Pancreas (tissue), 10 donors: ENCODE results near the gene GPC3. TPM values are rescaled to one million over a fixed set of nuclear protein-coding genes. Genes with fewer than 3 reads are reported as not detected.

ENCODE experiments used
- ATAC-seq, 4 donors: fragments of 200-7000 bp; cut with Tn5 transposase; one replicate each; pipeline versions ENCODE4 v1.8.0 to v1.9.1; 2020; ENCODE audit warnings: mild to moderate bottlenecking in 4 of 4, moderate library complexity in 4 of 4
- DNase-seq, 6 donors: peaks; one replicate each; pipeline ENCODE4 v3.0.0-alpha.2; 2020
- FAIRE-seq: peaks from 2 replicates; lab custom pipeline; 2012; peaks lifted over from hg19 to GRCh38; lab: Jason Lieb, UNC
- H3K27ac ChIP-seq, 4 donors: fragments of 200-600 bp; sonication (generic); 1 replicate in 3 of 4; 2 replicates in 1 of 4; pipeline versions ENCODE4 v1.5.0 to v1.8.0; 2020
- H3K27me3 ChIP-seq, 4 donors: fragments of 200-600 bp; one replicate each; pipeline ENCODE4 v1.8.0; 2021
- H3K36me3 ChIP-seq, 3 donors: fragments of 200-600 bp; sonication (generic) in 1 of 3; one replicate each; pipeline versions ENCODE4 v1.5.0 to v1.8.0; 2020 to 2021
- H3K4me1 ChIP-seq, 3 donors: fragments of 200-600 bp; one replicate each; pipeline ENCODE4 v1.8.0; 2021
- H3K4me3 ChIP-seq, 4 donors: fragments of 200-600 bp; sonication (generic) in 2 of 4; one replicate each; pipeline versions ENCODE4 v1.5.0 to v1.8.0; 2020 to 2021
- H3K9me3 ChIP-seq, 4 donors: fragments of 200-600 bp; one replicate each; pipeline ENCODE4 v1.8.0; 2021
- WGBS, 2 donors: extraction: QIAGEN DNeasy Blood & Tissue Kit; methylation state at CpG; one replicate each; pipeline ENCODE4 v1.1.7; 2013; 5-methylcytosine and 5-hydroxymethylcytosine counted together
- intact Hi-C, 3 donors: fragments of 100-400 bp; cut with DNase I; formaldehyde crosslinking; loops; one replicate each; pipeline versions ENCODE4 v1.11.1 to v1.14.2; 2022
- polyA plus RNA-seq, 2 donors: library from polyadenylated mRNA; stranded (reverse); fragments of 200-250 nt; gene quantifications; one replicate each; pipeline ENCODE4 v1.2.3, GENCODE V29; 2013
- total RNA-seq, 6 donors: library from RNA; stranded (reverse); fragmentation: NEBNext Ultra II Directional in 4 of 6; extraction: Animal tissue kit (Norgen Biotek cat#: 25700) in 4 of 6; gene quantifications; one replicate each; pipeline versions ENCODE4 v1.2.1 to v1.2.4, GENCODE V29; 2021 to 2023
- TF ChIP-seq, protein P1 (sequence below), 4 donors: fragments of 200-600 bp; sonication (generic) in 3 of 4; IDR thresholded peaks; one replicate each; pipeline versions ENCODE4 v1.5.0 to v1.8.0; 2021; ENCODE audit warnings: antibody characterized with exemption in 4 of 4
- donor health status: healthy with polysubstance abuse.
- donor health status: DM: no; HTN: no; CAD: no; lungs with moderate emphysema.
- donor health status: DM: no; HTN: no; CAD: no.
- donor health status: control.
- donor health status: control.
- donor health status: Bipolar disorder and iron deficiency.
- donor health status: DM: yes; HTN: yes; CAD: no.
- donor health status: DM: no; HTN: no; CAD: no.
- donor health status: DM: no; HTN: no; CAD: no.
- donor health status: DM: yes; HTN: yes; CAD: no.

GPC3 gene
- total and polyA plus RNA-seq, 8 donors, result 0.95 to 18.6 (median 2.7) TPM

DNA sequence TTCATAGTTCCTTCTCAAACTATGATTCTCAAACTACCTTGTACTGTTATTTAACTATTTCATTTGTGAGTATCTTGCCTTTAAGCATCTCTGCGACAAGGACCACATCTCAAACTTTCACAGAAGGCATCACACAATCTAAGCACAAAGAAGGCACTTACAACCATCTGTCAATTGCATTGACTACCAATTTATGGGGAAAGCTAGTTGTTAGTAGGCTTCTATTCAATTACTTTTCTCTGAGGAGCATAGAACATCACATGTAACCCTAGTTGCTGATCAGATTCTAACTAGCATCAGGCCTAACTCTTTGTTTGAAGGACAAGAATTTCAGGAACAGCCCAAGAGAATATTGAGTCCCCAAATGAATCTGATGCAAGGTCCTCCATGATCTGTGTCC is 74.9 kb downstream of the GPC3 start:
- TF ChIP-seq, protein P1, sequence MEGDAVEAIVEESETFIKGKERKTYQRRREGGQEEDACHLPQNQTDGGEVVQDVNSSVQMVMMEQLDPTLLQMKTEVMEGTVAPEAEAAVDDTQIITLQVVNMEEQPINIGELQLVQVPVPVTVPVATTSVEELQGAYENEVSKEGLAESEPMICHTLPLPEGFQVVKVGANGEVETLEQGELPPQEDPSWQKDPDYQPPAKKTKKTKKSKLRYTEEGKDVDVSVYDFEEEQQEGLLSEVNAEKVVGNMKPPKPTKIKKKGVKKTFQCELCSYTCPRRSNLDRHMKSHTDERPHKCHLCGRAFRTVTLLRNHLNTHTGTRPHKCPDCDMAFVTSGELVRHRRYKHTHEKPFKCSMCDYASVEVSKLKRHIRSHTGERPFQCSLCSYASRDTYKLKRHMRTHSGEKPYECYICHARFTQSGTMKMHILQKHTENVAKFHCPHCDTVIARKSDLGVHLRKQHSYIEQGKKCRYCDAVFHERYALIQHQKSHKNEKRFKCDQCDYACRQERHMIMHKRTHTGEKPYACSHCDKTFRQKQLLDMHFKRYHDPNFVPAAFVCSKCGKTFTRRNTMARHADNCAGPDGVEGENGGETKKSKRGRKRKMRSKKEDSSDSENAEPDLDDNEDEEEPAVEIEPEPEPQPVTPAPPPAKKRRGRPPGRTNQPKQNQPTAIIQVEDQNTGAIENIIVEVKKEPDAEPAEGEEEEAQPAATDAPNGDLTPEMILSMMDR (IDR thresholded peaks at IDR 0.05), result no peak
- ATAC-seq, result no peak
- 81 to 97% methylated on average over 1 of the region's 1 CpG for whole genome bisulfite sequencing, 2 donors
- intact Hi-C loops, result no loop called here
- Histone ChIP-seq H3K4me1 (no peaks in the 10 kb centered on the region), H3K36me3 (no peaks in the 10 kb centered on the region), H3K27me3 (peaks cover 0 to 15% (median 0%) of the 10 kb centered on the region in 4 donors), H3K4me3 (no peak overlapping the region), H3K27ac (no peak overlapping the region), H3K9me3 (no peaks in the 10 kb centered on the region)
- DNase-seq, result no peak
- FAIRE-seq, result no peak

DNA sequence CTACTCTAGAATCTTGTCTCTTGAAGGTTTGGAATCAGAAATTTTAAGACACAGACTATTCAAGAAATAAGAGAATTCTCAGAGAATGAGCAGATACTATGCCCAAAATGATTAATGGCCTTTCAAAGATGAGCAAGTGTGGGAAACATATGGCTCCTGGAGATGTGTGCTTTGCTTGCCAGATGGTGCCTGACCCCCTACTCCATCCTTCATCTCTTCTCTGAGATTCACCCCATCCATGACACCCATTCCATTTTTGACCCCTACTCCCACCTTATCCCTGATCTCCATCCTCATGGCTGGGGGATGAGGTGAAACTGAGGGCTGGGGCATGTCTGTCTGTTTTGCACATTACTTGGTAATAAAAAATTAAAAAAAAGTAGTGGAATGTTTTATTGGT is 75.5 kb downstream of the GPC3 start:
- ATAC-seq (no peak), FAIRE-seq (no peak), DNase-seq (no peak)
- Histone ChIP-seq H3K27me3 (peaks cover 0 to 22% (median 1%) of the 10 kb centered on the region in 4 donors), H3K4me3 (no peak overlapping the region), H3K9me3 (no peaks in the 10 kb centered on the region), H3K27ac (no peak overlapping the region), H3K36me3 (no peaks in the 10 kb centered on the region), H3K4me1 (no peaks in the 10 kb centered on the region)
- intact Hi-C loops, result no loop called here
- TF ChIP-seq, protein P1 (IDR thresholded peaks at IDR 0.05), result no peak

DNA sequence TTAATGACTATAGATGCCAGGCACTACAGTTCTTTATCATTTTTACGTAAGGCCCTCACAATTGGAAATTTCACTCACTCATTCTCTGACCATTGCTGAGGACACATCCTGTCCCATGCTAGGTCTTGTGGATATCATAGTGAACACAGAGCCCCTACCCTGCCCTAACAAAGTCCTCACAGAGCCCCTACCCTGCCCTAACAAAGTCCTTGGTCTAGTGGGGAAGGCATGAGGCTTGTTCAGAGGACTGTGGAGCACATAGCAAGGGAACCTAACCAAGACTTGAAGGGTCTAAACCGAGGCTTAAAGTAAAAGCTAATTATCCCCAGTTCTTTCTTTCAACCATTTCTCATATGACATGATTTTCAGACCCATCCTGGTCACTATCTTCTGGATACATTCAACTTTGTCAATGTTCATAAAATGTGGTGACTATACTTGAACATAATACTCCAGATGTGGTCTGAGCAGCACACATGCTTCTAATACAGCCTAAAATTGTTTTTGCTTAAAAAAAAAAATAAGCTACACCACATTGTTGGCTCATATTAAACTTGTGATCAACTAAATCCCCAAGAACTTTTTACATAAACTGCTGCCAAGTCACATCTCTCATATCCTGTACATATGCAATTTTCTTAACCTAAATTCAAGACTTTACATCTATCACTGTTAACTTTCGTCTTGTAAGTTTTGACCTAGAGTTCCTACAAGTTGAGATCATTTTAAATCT is 77.0 kb downstream of the GPC3 start:
- H3K4me1 ChIP-seq, result no peaks in the 10 kb centered on the region
- DNase-seq, result no peak
- WGBS, 2 donors, result 58 to 86% methylated on average over 3 of the region's 3 CpGs
- H3K27ac ChIP-seq, result no peak overlapping the region
- no peaks in the 10 kb centered on the region for H3K9me3 ChIP-seq
- no peak for ATAC-seq
- H3K36me3 ChIP-seq, result no peaks in the 10 kb centered on the region
- intact Hi-C loops, result no loop called here
- TF ChIP-seq, protein P1 (IDR thresholded peaks at IDR 0.05), result no peak
- no peak for FAIRE-seq
- H3K27me3 ChIP-seq, result peaks cover 0 to 26% (median 3%) of the 10 kb centered on the region in 4 donors
- H3K4me3 ChIP-seq, result no peak overlapping the region

DNA sequence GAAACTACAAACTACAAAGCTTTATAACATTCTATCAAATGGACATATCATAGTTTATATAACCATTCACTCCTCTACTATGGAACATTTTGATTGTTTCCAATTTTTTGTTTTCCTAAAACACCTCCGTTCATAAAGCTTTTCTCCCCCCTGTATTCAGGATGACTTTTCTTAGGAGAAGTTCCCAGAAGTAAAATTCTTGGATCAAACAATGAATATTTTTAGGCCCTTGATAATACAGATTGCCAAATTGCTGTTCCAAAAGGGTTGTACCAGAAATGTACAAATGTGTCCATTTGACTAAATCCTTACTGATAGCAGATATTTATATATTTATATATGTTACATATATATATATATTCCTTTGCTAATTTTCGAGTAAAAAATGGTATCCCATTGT is 77.8 kb downstream of the GPC3 start:
- TF ChIP-seq, protein P1 (IDR thresholded peaks at IDR 0.05), result no peak
- FAIRE-seq, result no peak
- Histone ChIP-seq H3K9me3 (no peaks in the 10 kb centered on the region), H3K27me3 (peaks cover 0 to 26% (median 3%) of the 10 kb centered on the region in 4 donors), H3K4me3 (no peak overlapping the region), H3K27ac (no peak overlapping the region), H3K36me3 (no peaks in the 10 kb centered on the region), H3K4me1 (no peaks in the 10 kb centered on the region)
- intact Hi-C loops, result no loop called here
- DNase-seq, result no peak
- ATAC-seq, result no peak
- WGBS, 2 donors, result 68 to 70% methylated on average over 2 of the region's 2 CpGs

DNA sequence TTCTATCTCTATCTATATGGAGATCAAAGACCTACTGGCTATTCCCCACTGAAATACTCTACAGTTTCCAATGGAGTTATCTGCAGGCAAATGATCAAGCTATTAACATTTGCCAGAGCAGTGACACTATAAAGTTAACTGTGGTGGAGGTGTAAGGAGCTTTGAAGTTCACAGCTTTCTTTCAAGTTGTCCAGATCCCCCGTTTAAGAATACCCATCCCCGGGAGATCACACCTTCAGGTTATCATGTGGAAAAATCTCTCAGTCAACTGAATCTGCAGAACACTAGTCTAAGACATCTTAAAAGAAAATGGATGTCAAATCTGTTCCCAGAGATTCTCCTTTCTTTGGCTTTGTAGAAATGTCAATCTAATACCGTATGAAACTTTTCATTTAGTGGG is 80.1 kb downstream of the GPC3 start:
- intact Hi-C loops, result no loop called here

More for the DNA sequence above, 80.1 kb downstream of the GPC3 start:
- DNase-seq (no peak), FAIRE-seq (no peak), ATAC-seq (no peak)
- Histone ChIP-seq H3K4me3 (no peak overlapping the region), H3K27me3 (peaks cover 0 to 22% (median 3%) of the 10 kb centered on the region in 4 donors), H3K36me3 (no peaks in the 10 kb centered on the region), H3K4me1 (no peaks in the 10 kb centered on the region), H3K27ac (no peak overlapping the region), H3K9me3 (no peaks in the 10 kb centered on the region)
- TF ChIP-seq, protein P1 (IDR thresholded peaks at IDR 0.05), result no peak
- WGBS, 2 donors, result 79 to 87% methylated on average over 3 of the region's 3 CpGs
